ENCODE data around the gene LOXHD1. TPM values are rescaled to one million over a fixed set of nuclear protein-coding genes. Genes with fewer than 3 reads are reported as not detected.

The LOXHD1 gene
- total and polyA plus RNA-seq, 2 of the 4 experiments (the other 2 are of a cell fraction): not detected

DNA sequence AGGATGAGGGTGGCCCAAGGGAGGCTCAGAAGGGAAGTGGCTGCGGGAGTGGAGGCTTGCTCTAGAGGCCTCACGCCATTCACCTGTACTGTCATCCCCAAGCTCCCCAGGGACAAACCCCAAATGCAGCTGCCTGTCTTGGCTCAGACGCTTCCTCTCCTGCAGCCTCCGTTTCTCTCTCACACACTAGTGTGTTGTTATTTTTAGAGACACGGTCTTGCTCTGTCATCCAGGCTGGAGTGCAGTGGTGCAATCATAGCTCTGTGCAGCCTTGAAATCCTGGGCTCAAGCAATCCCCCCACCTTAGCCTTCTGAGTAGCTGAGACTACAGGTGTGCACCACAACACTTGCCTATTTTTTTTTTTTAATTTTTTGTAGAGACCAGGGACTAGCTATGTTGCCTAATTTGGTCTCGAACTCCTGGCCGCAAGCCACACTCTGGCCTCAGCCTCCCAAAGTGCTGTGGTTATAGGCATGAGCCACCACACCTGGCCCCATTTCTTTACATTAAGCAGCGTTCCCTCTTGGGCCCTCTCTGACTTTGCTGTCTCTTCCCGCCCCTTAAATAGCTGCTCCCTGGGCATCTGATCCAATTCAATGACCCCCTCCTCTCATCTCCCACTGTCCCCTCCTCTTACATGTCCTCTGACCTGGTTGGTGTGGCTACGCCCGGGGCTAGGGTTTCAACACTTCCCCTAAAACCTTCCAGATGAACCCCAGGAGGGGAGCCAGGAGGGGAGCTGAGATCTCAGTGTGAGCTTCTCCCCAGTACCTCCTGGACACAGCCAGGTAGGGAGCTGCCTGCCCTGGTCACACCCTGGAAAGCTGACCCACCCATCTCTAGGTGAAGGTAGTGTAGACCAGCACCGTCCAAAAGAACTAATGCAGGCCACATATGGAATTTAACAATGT lies 24.0 kb upstream of the LOXHD1 start:
- H4K8ac ChIP-seq (ENCODE audit: low read depth in 2 of 2, low read length in 2 of 2): no peak overlapping the region
- no peak overlapping the region for H3K4me2 ChIP-seq (ENCODE audit: low read depth, low read length)
- no peak overlapping the region for H2AK9ac ChIP-seq (replicated peaks; ENCODE audit: low read depth, low read length, poor library complexity)
- no peak overlapping the region for H3K23ac ChIP-seq (ENCODE audit: low read depth, low read length)
- H2AFZ ChIP-seq (replicated peaks; ENCODE audit: low read length, poor library complexity): no peak overlapping the region
- no peak for ATAC-seq (ENCODE audit: low read depth)
- no peak overlapping the region for H3K18ac ChIP-seq (ENCODE audit: low read depth, low read length)
- H2BK120ac ChIP-seq (ENCODE audit: low read depth, low read length): no peak overlapping the region
- BruUV-seq (replicated peaks): no TSS peak
- in situ Hi-C loops (cut with MboI; ENCODE audit: low sequenced_read_pairs) (no loop called here), intact Hi-C loops (cut with micrococcal nuclease) (no loop called here), dilution Hi-C loops (cut with HindIII; ENCODE audit: low sequenced_read_pairs, unreplicated experiment) (no loop called here)
- no peaks in the 10 kb centered on the region for H3K36me3 ChIP-seq (ENCODE audit: control insufficient read depth, insufficient read depth, low read length)
- ChIA-PET POLR2A (ENCODE audit: unreplicated experiment) (no interaction called here), CTCF (no interaction called here)
- TF ChIP-seq RCOR1 (IDR thresholded peaks at IDR 0.05; ENCODE audit: insufficient replicate concordance, low read length): no peak
- H3K27ac ChIP-seq (ENCODE audit: insufficient read depth, low read length): no peak overlapping the region
- DNase-seq: no peak
- no peak overlapping the region for H4K91ac ChIP-seq (ENCODE audit: insufficient read depth, low read depth, low read length)
- no peaks in the 10 kb centered on the region for H3K9me3 ChIP-seq (ENCODE audit: control insufficient read depth, insufficient read depth, low read length)
- H2AK5ac ChIP-seq (ENCODE audit: low read depth, low read length): no peak overlapping the region
- H2BK20ac ChIP-seq (ENCODE audit: low read depth, low read length): no peak overlapping the region
- WGBS, 2 experiments (ENCODE audit: extremely low coverage in 2 of 2, insufficient read length in 1 of 2): no CpG with 5 or more reads among the region's 12 CpGs
- no peak overlapping the region for H3K4ac ChIP-seq (ENCODE audit: low read depth, low read length)
- no peak overlapping the region for H3K14ac ChIP-seq (replicated peaks; ENCODE audit: low read depth, low read length)
- H3K9me1 ChIP-seq (ENCODE audit: insufficient read depth, low read length): no peaks in the 10 kb centered on the region; the same call in 1 of the 2 replicates
- no peaks in the 10 kb centered on the region for H3K79me1 ChIP-seq (ENCODE audit: low read depth in 1 of 2, low read length in 2 of 2)
- H3K4me1 ChIP-seq (ENCODE audit: control insufficient read depth, insufficient read depth, low read length): no peaks in the 10 kb centered on the region
- no peak overlapping the region for H2BK15ac ChIP-seq (ENCODE audit: low read depth, low read length)
- no peak overlapping the region for H3K9ac ChIP-seq (ENCODE audit: low read depth, low read length)
- H3K56ac ChIP-seq (ENCODE audit: extremely low read depth, insufficient read depth, low read length): no peak overlapping the region
- no peak overlapping the region for H4K5ac ChIP-seq (ENCODE audit: low read depth, low read length)
- no peak overlapping the region for H3K4me3 ChIP-seq (ENCODE audit: insufficient read depth, low read depth, low read length)
- H4K20me1 ChIP-seq (ENCODE audit: insufficient read depth, low read length): no peaks in the 10 kb centered on the region
- H3K27me3 ChIP-seq (ENCODE audit: control insufficient read depth, insufficient read depth, low read length): no peaks in the 10 kb centered on the region; the same call in 1 of the 2 replicates
- H2BK5ac ChIP-seq (ENCODE audit: low read depth, low read length, poor library complexity, severe bottlenecking): no peak overlapping the region
